K562 (cell line): ENCODE data around the gene ZNF350. TPM values are rescaled to one million over a fixed set of nuclear protein-coding genes. Genes with fewer than 3 reads are reported as not detected.

Source experiments
- CREB3 ChIP-seq: fragments of 450-650 bp; conservative IDR thresholded peaks from 2 replicates; pipeline ENCODE4 v1.6.1; 2016; ENCODE audit warnings: missing genetic modification characterization, low read depth, mild to moderate bottlenecking, missing compliant biosample characterization, moderate library complexity
- CTBP1 ChIP-seq: fragments of 450-650 bp; IDR thresholded peaks from 2 replicates; pipeline ENCODE4 v1.6.1; 2016; ENCODE audit warnings: borderline replicate concordance
- DMBX1 ChIP-seq: fragments of 250-450 bp; sonication (Bioruptor Pico); IDR thresholded peaks from 2 replicates; pipeline ENCODE4 v1.8.0; 2022; ENCODE audit warnings: inconsistent platforms, mild to moderate bottlenecking, moderate library complexity, borderline replicate concordance
- DPF2 ChIP-seq: fragments of 450-650 bp; IDR thresholded peaks from 2 replicates; pipeline ENCODE4 v1.6.1; 2016
- ERF ChIP-seq: fragments of 450-650 bp; formaldehyde crosslinking; IDR thresholded peaks from 2 replicates; pipeline ENCODE4 v1.4.0; 2020; ENCODE audit warnings: mild to moderate bottlenecking, mixed read lengths
- ETV1 ChIP-seq: fragments of 450-650 bp; conservative IDR thresholded peaks from 2 replicates; pipeline ENCODE4 v1.6.1; 2016; ENCODE audit warnings: missing genetic modification characterization, control low read depth, low read depth, missing compliant biosample characterization
- GATA2 ChIP-seq: sonication (generic); formaldehyde crosslinking; IDR thresholded peaks from 2 replicates; pipeline ENCODE4 v1.4.0; 2020; ENCODE audit warnings: mild to moderate bottlenecking, missing genetic modification reagents
- KDM1A ChIP-seq, 2 experiments: fragments of 450-650 bp; IDR thresholded peaks; 2 replicates each; pipeline ENCODE4 v1.6.1; 2016; ENCODE audit warnings: mild to moderate bottlenecking in 2 of 2
- NFIC ChIP-seq: fragments of 450-650 bp; IDR thresholded peaks from 2 replicates; pipeline ENCODE4 v1.6.1; 2017; ENCODE audit warnings: mild to moderate bottlenecking, inconsistent platforms
- RAD21 ChIP-seq, 2 experiments: fragments of 250-450 bp in 1 of 2; fragments of 450-650 bp in 1 of 2; sonication (Bioruptor Pico) in 1 of 2; formaldehyde crosslinking in 1 of 2; IDR thresholded peaks in 1 of 2; conservative IDR thresholded peaks in 1 of 2; 2 replicates each; pipeline versions ENCODE4 v1.4.0 to v1.8.0; 2020 to 2022; ENCODE audit warnings: mild to moderate bottlenecking in 2 of 2, moderate library complexity in 1 of 2
- TBL1XR1 ChIP-seq, 2 experiments: IDR thresholded peaks; 2 replicates each; pipeline ENCODE4 v1.6.1; 2012; ENCODE audit warnings: improper control_type of control experiment in 2 of 2, low read length in 2 of 2, mild to moderate bottlenecking in 1 of 2
- TCF3 ChIP-seq: sonication (generic); formaldehyde crosslinking; IDR thresholded peaks from 2 replicates; pipeline ENCODE4 v1.4.0; 2020; ENCODE audit warnings: mild to moderate bottlenecking, missing genetic modification reagents
- ZFX ChIP-seq: sonication (generic); formaldehyde crosslinking; IDR thresholded peaks from 2 replicates; pipeline ENCODE4 v1.8.0; 2022; ENCODE audit warnings: mild to moderate bottlenecking, missing genetic modification reagents, moderate library complexity
- polyA plus RNA-seq, 8 experiments: library from polyadenylated mRNA; depleted of rRNA in 4 of 8; stranded (reverse) in 5 of 8; unstranded in 3 of 8; fragments of >200 nt; fragmentation: Nextera tagmentation in 2 of 8; fragmentation: Illumina TruSeq in 1 of 8; extraction: Ambion mirVana in 2 of 8; extraction: Trizol in 1 of 8; gene quantifications; 2 replicates each; pipeline versions ENCODE4 v1.2.1 to v1.2.3, GENCODE V29; 2011 to 2014; ENCODE audit warnings: inconsistent platforms in 1 of 8, missing spikeins in 1 of 8
- total RNA-seq, 7 experiments: library from RNA; depleted of rRNA in 6 of 7; stranded (reverse); fragments of >200 nt in 6 of 7; fragmentation: Illumina TruSeq in 2 of 7; extraction: Trizol in 2 of 7; gene quantifications; 2 replicates each; pipeline versions ENCODE4 v1.2.1 to v1.2.3, GENCODE V29; 2011 to 2021; ENCODE audit warnings: low replicate concordance in 1 of 7
- TF ChIP-seq, protein P1 (sequence below): fragments of 200-800 bp; sonication (Bioruptor generic); IDR thresholded peaks from 2 replicates; pipeline ENCODE4 v1.6.1; 2017; ENCODE audit warnings: missing genetic modification characterization, missing compliant biosample characterization
- TF ChIP-seq, protein P2 (sequence below): fragments of 200-800 bp; sonication (Bioruptor generic); IDR thresholded peaks from 2 replicates; pipeline ENCODE4 v1.6.1; 2017; ENCODE audit warnings: missing genetic modification characterization, missing compliant biosample characterization
- TF ChIP-seq, protein P3 (sequence below): fragments of 450-650 bp; IDR thresholded peaks from 2 replicates; pipeline ENCODE4 v1.6.1; 2016; ENCODE audit warnings: missing biosample characterization, missing genetic modification characterization

ZNF350 gene
- total and polyA plus RNA-seq, 9 of the 15 experiments (the other 6 are each of a cell fraction or from before 2014, with no cell fraction given): 1.7 to 4.8 (median 2.9) TPM

DNA sequence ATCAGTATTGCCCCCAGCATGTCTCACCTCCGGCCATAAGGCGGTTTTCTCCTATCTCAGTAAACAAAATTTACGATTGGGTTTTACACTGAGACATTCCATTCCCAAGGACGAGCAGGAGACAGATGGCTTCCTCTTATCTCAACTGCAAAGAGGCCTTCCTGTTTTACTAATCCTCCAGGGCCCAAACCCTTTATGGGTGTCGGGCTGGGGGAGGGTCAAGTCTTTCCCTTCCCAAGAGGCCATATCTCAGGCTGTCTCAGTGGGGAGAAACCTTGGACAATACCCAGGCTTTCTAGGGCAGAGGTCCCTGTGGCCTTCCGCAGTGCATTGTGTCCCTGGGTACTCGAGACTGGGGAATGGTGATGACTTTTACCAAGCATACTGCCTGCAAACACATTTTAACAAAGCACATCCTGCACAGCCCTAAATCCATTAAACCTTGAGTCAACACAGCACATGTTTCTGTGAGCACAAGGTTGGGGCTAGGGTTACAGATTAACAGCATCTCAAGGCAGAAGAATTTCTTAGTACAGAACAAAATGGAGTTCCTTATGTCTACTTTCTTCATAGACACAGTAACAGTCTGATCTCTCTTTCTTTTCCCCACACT is 25.9 kb downstream of the ZNF350 start (continued):
- TF ChIP-seq CREB3 (tag) (0 out of 2 replicates have a peak, but pooled peaks have one; percentile 37), KDM1A (IDR thresholded peaks at IDR 0.05) (peak; percentile 51 to 53; a peak in 3 of 4 replicates), NFIC (peak; percentile 33; the same call in 1 of the 2 replicates), GATA2 (CRISPR knock-in tag) (peak; percentile 71), ERF (0 out of 2 replicates have a peak, but pooled peaks have one; percentile 22), DMBX1 (CRISPR knock-in tag) (peak; percentile 87), ETV1 (tag) (peak; percentile 82), CTBP1 (0 out of 2 replicates have a peak, but pooled peaks have one; percentile 46), RAD21 (CRISPR knock-in tag; conservative IDR thresholded peaks at IDR 0.05 in 1 of 2, IDR thresholded peaks at IDR 0.05 in 1 of 2) (peak in 1 of 2 experiments; percentile 21; a peak in 1 of 4 replicates), ZFX (CRISPR knock-in tag) (peak; percentile 64), TCF3 (CRISPR knock-in tag) (peak; percentile 87), DPF2 (peak; percentile 49; the same call in 1 of the 2 replicates), TBL1XR1 (IDR thresholded peaks at IDR 0.05; ENCODE audit: low read length in 2 of 2) (peak in 1 of 2 experiments; percentile 50; a peak in 1 of 4 replicates)
- TF ChIP-seq, protein P1, sequence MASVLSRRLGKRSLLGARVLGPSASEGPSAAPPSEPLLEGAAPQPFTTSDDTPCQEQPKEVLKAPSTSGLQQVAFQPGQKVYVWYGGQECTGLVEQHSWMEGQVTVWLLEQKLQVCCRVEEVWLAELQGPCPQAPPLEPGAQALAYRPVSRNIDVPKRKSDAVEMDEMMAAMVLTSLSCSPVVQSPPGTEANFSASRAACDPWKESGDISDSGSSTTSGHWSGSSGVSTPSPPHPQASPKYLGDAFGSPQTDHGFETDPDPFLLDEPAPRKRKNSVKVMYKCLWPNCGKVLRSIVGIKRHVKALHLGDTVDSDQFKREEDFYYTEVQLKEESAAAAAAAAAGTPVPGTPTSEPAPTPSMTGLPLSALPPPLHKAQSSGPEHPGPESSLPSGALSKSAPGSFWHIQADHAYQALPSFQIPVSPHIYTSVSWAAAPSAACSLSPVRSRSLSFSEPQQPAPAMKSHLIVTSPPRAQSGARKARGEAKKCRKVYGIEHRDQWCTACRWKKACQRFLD: peak; percentile 50; the same call in 1 of the 2 replicates
- TF ChIP-seq, protein P2, sequence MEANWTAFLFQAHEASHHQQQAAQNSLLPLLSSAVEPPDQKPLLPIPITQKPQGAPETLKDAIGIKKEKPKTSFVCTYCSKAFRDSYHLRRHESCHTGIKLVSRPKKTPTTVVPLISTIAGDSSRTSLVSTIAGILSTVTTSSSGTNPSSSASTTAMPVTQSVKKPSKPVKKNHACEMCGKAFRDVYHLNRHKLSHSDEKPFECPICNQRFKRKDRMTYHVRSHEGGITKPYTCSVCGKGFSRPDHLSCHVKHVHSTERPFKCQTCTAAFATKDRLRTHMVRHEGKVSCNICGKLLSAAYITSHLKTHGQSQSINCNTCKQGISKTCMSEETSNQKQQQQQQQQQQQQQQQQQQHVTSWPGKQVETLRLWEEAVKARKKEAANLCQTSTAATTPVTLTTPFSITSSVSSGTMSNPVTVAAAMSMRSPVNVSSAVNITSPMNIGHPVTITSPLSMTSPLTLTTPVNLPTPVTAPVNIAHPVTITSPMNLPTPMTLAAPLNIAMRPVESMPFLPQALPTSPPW: peak; percentile 39
- TF ChIP-seq, protein P3, sequence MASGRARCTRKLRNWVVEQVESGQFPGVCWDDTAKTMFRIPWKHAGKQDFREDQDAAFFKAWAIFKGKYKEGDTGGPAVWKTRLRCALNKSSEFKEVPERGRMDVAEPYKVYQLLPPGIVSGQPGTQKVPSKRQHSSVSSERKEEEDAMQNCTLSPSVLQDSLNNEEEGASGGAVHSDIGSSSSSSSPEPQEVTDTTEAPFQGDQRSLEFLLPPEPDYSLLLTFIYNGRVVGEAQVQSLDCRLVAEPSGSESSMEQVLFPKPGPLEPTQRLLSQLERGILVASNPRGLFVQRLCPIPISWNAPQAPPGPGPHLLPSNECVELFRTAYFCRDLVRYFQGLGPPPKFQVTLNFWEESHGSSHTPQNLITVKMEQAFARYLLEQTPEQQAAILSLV (tag): 0 out of 2 replicates have a peak, but pooled peaks have one; percentile 51
